HL-60 (cell line): ENCODE data around the gene MRPS35.

Experiments used
- DNase-seq, 2 experiments: peaks; one replicate each; pipeline ENCODE4 v3.0.0-alpha.2; 2010 to 2020; ENCODE audit warnings: low read depth in 1 of 2, low spot score in 1 of 2
- H3K27ac ChIP-seq: fragments of 250-450 bp; sonication (Bioruptor Pico); replicated peaks from 2 replicates; pipeline ENCODE4 v1.5.1; 2020; ENCODE audit warnings: mild to moderate bottlenecking, moderate library complexity
- H3K27me3 ChIP-seq: fragments of 250-450 bp; sonication (Bioruptor Pico); 2 replicates; pipeline ENCODE4 v1.5.1; 2021; ENCODE audit warnings: mild to moderate bottlenecking, moderate library complexity; ENCODE audit not compliant: insufficient read depth, poor library complexity, severe bottlenecking
- H3K4me3 ChIP-seq: replicated peaks from 2 replicates; pipeline ENCODE4 v1.5.1; 2011; ENCODE audit warnings: mild to moderate bottlenecking, control low read depth, low read length; ENCODE audit not compliant: insufficient read depth
- GABPA ChIP-seq: IDR thresholded peaks from 2 replicates; pipeline ENCODE4 v1.6.1; 2012; ENCODE audit warnings: low read depth
- POLR2AphosphoS5 ChIP-seq: IDR thresholded peaks from 2 replicates; pipeline ENCODE4 v1.6.1; 2012; ENCODE audit warnings: low read depth
- SPI1 ChIP-seq: IDR thresholded peaks from 2 replicates; pipeline ENCODE4 v1.6.1; 2012; ENCODE audit warnings: low read depth, mild to moderate bottlenecking, borderline replicate concordance
- TF ChIP-seq, protein P1 (sequence below): IDR thresholded peaks from one replicate; pipeline ENCODE4 v1.5.1; 2011; ENCODE audit warnings: low read length, control low read depth, inconsistent platforms; ENCODE audit not compliant: insufficient read depth
- TF ChIP-seq, protein P2 (sequence below): IDR thresholded peaks from 2 replicates; pipeline ENCODE4 v1.6.1; 2012; ENCODE audit warnings: low read depth; ENCODE audit not compliant: insufficient replicate concordance

The MRPS35 gene

DNA sequence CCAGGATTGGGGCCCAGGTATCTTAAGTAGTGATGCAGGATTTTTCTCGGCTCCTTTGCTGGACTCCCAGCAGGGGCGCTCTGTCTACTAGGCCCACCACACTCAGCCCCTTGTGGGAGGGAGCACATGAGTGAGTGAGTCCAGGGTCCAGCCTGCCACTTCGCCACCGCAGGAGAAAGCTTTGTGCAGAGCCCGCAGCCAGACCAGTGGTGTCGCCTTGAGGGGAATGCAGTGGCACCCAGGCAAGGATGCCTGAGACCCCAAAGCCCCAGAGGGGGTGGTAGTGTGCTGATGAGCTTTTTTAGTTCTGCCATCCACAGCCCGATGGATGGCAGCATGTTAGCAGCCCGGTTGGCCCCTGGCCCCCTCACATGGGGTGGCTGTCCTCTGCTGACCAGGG, 5.4 kb upstream of the MRPS35 start:
- DNase-seq = no peak
- TF ChIP-seq POLR2AphosphoS5 (no peak), GABPA (no peak), SPI1 (no peak)
- TF ChIP-seq, protein P1, sequence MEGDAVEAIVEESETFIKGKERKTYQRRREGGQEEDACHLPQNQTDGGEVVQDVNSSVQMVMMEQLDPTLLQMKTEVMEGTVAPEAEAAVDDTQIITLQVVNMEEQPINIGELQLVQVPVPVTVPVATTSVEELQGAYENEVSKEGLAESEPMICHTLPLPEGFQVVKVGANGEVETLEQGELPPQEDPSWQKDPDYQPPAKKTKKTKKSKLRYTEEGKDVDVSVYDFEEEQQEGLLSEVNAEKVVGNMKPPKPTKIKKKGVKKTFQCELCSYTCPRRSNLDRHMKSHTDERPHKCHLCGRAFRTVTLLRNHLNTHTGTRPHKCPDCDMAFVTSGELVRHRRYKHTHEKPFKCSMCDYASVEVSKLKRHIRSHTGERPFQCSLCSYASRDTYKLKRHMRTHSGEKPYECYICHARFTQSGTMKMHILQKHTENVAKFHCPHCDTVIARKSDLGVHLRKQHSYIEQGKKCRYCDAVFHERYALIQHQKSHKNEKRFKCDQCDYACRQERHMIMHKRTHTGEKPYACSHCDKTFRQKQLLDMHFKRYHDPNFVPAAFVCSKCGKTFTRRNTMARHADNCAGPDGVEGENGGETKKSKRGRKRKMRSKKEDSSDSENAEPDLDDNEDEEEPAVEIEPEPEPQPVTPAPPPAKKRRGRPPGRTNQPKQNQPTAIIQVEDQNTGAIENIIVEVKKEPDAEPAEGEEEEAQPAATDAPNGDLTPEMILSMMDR = no peak
- TF ChIP-seq, protein P2, sequence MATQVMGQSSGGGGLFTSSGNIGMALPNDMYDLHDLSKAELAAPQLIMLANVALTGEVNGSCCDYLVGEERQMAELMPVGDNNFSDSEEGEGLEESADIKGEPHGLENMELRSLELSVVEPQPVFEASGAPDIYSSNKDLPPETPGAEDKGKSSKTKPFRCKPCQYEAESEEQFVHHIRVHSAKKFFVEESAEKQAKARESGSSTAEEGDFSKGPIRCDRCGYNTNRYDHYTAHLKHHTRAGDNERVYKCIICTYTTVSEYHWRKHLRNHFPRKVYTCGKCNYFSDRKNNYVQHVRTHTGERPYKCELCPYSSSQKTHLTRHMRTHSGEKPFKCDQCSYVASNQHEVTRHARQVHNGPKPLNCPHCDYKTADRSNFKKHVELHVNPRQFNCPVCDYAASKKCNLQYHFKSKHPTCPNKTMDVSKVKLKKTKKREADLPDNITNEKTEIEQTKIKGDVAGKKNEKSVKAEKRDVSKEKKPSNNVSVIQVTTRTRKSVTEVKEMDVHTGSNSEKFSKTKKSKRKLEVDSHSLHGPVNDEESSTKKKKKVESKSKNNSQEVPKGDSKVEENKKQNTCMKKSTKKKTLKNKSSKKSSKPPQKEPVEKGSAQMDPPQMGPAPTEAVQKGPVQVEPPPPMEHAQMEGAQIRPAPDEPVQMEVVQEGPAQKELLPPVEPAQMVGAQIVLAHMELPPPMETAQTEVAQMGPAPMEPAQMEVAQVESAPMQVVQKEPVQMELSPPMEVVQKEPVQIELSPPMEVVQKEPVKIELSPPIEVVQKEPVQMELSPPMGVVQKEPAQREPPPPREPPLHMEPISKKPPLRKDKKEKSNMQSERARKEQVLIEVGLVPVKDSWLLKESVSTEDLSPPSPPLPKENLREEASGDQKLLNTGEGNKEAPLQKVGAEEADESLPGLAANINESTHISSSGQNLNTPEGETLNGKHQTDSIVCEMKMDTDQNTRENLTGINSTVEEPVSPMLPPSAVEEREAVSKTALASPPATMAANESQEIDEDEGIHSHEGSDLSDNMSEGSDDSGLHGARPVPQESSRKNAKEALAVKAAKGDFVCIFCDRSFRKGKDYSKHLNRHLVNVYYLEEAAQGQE = no peak
- Histone ChIP-seq H3K4me3 (no peak overlapping the region), H3K27ac (no peak overlapping the region), H3K27me3 (no peaks in the 10 kb centered on the region)

DNA sequence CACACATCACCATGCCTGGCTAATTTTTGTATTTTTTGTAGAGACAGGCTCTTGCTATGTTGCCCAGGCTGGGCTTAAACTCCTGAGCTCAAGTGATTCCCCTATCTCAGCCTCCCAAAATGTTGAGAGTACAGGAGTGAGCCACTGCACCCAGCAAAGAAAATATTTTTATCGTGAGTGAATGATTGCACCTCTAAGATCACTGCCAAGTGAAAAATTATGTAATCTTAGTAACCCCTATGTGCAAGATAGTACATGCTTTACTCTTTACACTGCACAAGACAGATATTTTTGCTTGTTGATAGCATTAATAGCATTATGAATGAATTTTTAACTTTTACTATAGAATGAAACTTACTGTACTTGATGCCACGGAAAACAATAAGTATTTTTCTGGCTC, 3.4 kb upstream of the MRPS35 start:
- H3K27me3 ChIP-seq = no peaks in the 10 kb centered on the region
- no peak for DNase-seq
- no peak overlapping the region for H3K4me3 ChIP-seq
- H3K27ac ChIP-seq = no peak overlapping the region
- TF ChIP-seq, protein P2 = no peak
- TF ChIP-seq POLR2AphosphoS5 (no peak), GABPA (no peak), SPI1 (no peak)
- TF ChIP-seq, protein P1 = no peak

DNA sequence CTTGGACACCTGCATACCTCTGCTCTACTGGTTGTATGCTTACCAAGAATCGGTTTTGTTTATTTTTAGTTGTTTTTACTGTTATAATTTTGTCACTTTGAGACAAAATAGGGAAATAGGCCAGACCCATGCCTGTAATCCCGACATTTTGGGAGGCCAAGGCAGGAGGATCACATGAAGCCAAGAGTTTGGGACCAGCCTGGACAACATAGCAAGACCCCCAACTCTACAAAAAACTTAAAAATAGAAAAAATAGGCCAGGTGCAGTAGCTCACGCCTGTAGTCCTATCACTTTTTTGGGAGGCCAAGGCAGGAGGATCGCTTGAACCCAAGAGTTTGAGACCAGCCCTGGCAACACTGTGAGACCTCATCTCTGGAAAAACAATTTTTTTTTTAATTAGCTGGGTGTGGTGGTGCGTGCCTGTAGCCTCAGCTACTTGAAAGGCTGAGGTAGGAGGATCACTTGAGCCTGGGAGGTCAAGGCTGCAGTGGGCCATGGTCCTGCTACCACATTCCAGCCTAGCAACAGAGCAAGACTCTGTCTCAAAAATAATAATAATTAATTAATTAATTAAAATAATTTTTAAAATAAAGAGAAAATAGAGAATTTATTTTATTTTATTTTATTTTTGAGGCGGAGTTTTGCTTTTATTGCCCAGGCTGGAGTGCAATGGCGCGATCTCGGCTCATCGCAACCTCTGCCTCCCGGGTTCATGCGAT, 1.3 kb upstream of the MRPS35 start:
- TF ChIP-seq, protein P1 = no peak
- TF ChIP-seq POLR2AphosphoS5 = no peak
- no peak for TF ChIP-seq SPI1
- TF ChIP-seq GABPA = no peak
- TF ChIP-seq, protein P2 = no peak
- Histone ChIP-seq H3K27me3 (no peaks in the 10 kb centered on the region), H3K4me3 (no peak overlapping the region), H3K27ac (no peak overlapping the region)
- no peak for DNase-seq
